Pancreas (tissue), 10 donors: ENCODE data around the gene ID3. TPM values are rescaled to one million over a fixed set of nuclear protein-coding genes. Genes with fewer than 3 reads are reported as not detected.

Source experiments
- ATAC-seq, 4 donors: fragments of 200-7000 bp; cut with Tn5 transposase; one replicate each; pipeline versions ENCODE4 v1.8.0 to v1.9.1; 2020; ENCODE audit warnings: mild to moderate bottlenecking in 4 of 4, moderate library complexity in 4 of 4
- DNase-seq, 6 donors: peaks; one replicate each; pipeline ENCODE4 v3.0.0-alpha.2; 2020
- FAIRE-seq: peaks from 2 replicates; lab custom pipeline; 2012; peaks lifted over from hg19 to GRCh38; lab: Jason Lieb, UNC
- H3K27ac ChIP-seq, 4 donors: fragments of 200-600 bp; sonication (generic); 1 replicate in 3 of 4; 2 replicates in 1 of 4; pipeline versions ENCODE4 v1.5.0 to v1.8.0; 2020
- H3K27me3 ChIP-seq, 4 donors: fragments of 200-600 bp; one replicate each; pipeline ENCODE4 v1.8.0; 2021
- H3K36me3 ChIP-seq, 3 donors: fragments of 200-600 bp; sonication (generic) in 1 of 3; one replicate each; pipeline versions ENCODE4 v1.5.0 to v1.8.0; 2020 to 2021
- H3K4me1 ChIP-seq, 3 donors: fragments of 200-600 bp; one replicate each; pipeline ENCODE4 v1.8.0; 2021
- H3K4me3 ChIP-seq, 4 donors: fragments of 200-600 bp; sonication (generic) in 2 of 4; one replicate each; pipeline versions ENCODE4 v1.5.0 to v1.8.0; 2020 to 2021
- H3K9me3 ChIP-seq, 4 donors: fragments of 200-600 bp; one replicate each; pipeline ENCODE4 v1.8.0; 2021
- CTCF ChIP-seq, 4 donors: fragments of 200-600 bp; sonication (generic) in 3 of 4; IDR thresholded peaks; one replicate each; pipeline versions ENCODE4 v1.5.0 to v1.8.0; 2021; ENCODE audit warnings: antibody characterized with exemption in 4 of 4
- WGBS, 2 donors: extraction: QIAGEN DNeasy Blood & Tissue Kit; methylation state at CpG; one replicate each; pipeline ENCODE4 v1.1.7; 2013; 5-methylcytosine and 5-hydroxymethylcytosine counted together
- intact Hi-C, 3 donors: fragments of 100-400 bp; cut with DNase I; formaldehyde crosslinking; loops; one replicate each; pipeline versions ENCODE4 v1.11.1 to v1.14.2; 2022
- polyA plus RNA-seq, 2 donors: library from polyadenylated mRNA; stranded (reverse); fragments of 200-250 nt; gene quantifications; one replicate each; pipeline ENCODE4 v1.2.3, GENCODE V29; 2013
- total RNA-seq, 6 donors: library from RNA; stranded (reverse); fragmentation: NEBNext Ultra II Directional in 4 of 6; extraction: Animal tissue kit (Norgen Biotek cat#: 25700) in 4 of 6; gene quantifications; one replicate each; pipeline versions ENCODE4 v1.2.1 to v1.2.4, GENCODE V29; 2021 to 2023
- donor health status: healthy with polysubstance abuse.
- donor health status: DM: no; HTN: no; CAD: no; lungs with moderate emphysema.
- donor health status: DM: no; HTN: no; CAD: no.
- donor health status: control.
- donor health status: control.
- donor health status: Bipolar disorder and iron deficiency.
- donor health status: DM: yes; HTN: yes; CAD: no.
- donor health status: DM: no; HTN: no; CAD: no.
- donor health status: DM: no; HTN: no; CAD: no.
- donor health status: DM: yes; HTN: yes; CAD: no.

Gene ID3
- total and polyA plus RNA-seq, 8 donors, result 16.6 to 54.0 (median 36.8) TPM

- H3K27me3 ChIP-seq, result no peaks in the 10 kb centered on the region
- TF ChIP-seq CTCF (IDR thresholded peaks at IDR 0.05), result no peak
- peak overlapping the region; percentile 74 to 93 (median 90) for H3K27ac ChIP-seq
- WGBS, 2 donors, result 32% methylated on average over 6 of the region's 6 CpGs
- H3K36me3 ChIP-seq, result no peaks in the 10 kb centered on the region
- H3K4me1 ChIP-seq, result peaks cover 20 to 50% (median 22%) of the 10 kb centered on the region in 3 donors
- no peak for DNase-seq
- intact Hi-C loops, result no loop called here
- H3K9me3 ChIP-seq, result no peaks in the 10 kb centered on the region
- ATAC-seq, result no peak
- FAIRE-seq, result no peak
- peak overlapping the region in 2 of 4 donors; percentile 75 to 76 for H3K4me3 ChIP-seq
Observed at GRCh38 chr1:23559985-23560741, 862 bp upstream of the ID3 start.

GRCh38 chr1:23558872-23559135, 497 bp downstream of the ID3 start:
- 1 to 2% methylated on average over 14 of the region's 14 CpGs for WGBS, 2 donors
- DNase-seq (no peak), FAIRE-seq (no peak), ATAC-seq (peak in 1 of 4 donors; percentile 0)
- Histone ChIP-seq H3K27me3 (no peaks in the 10 kb centered on the region), H3K4me1 (peaks cover 20 to 53% (median 25%) of the 10 kb centered on the region in 3 donors), H3K36me3 (no peaks in the 10 kb centered on the region), H3K27ac (peak overlapping the region; percentile 74 to 93 (median 90)), H3K4me3 (peak overlapping the region; percentile 31 to 76 (median 56)), H3K9me3 (no peaks in the 10 kb centered on the region)
- intact Hi-C loops, result no loop called here
- TF ChIP-seq CTCF (IDR thresholded peaks at IDR 0.05), result no peak

GRCh38 chr1:23558140-23558871, 995 bp downstream of the ID3 start:
- DNase-seq (peak; percentile 82 to 94 (median 90)), FAIRE-seq (no peak)

GRCh38 chr1:23557471-23558124, 1.7 kb downstream of the ID3 start:
- FAIRE-seq, result no peak
- Histone ChIP-seq H3K4me3 (peak overlapping the region in 3 of 4 donors; percentile 31 to 76 (median 75)), H3K4me1 (peaks cover 16 to 45% (median 24%) of the 10 kb centered on the region in 3 donors), H3K27me3 (no peaks in the 10 kb centered on the region), H3K27ac (peak overlapping the region; percentile 74 to 93 (median 90)), H3K36me3 (no peaks in the 10 kb centered on the region), H3K9me3 (no peaks in the 10 kb centered on the region)
- intact Hi-C loops, result no loop called here
- DNase-seq, result no peak
- no peak for ATAC-seq
- 34 to 43% methylated on average over 8 of the region's 8 CpGs for whole genome bisulfite sequencing, 2 donors
- TF ChIP-seq CTCF (IDR thresholded peaks at IDR 0.05), result no peak

More at GRCh38 chr1:23558140-23558871, 995 bp downstream of the ID3 start:
- Histone ChIP-seq H3K4me1 (peaks cover 20 to 49% (median 25%) of the 10 kb centered on the region in 3 donors), H3K9me3 (no peaks in the 10 kb centered on the region), H3K36me3 (no peaks in the 10 kb centered on the region), H3K27me3 (no peaks in the 10 kb centered on the region), H3K4me3 (peak overlapping the region; percentile 31 to 76 (median 56)), H3K27ac (peak overlapping the region; percentile 74 to 93 (median 90))
- 10 to 13% methylated on average over 34 of the region's 34 CpGs for WGBS, 2 donors
- no peak for TF ChIP-seq CTCF (IDR thresholded peaks at IDR 0.05)
- ATAC-seq, result peak; percentile 43 to 58 (median 48)
- intact Hi-C loops, result no loop called here
